HG03575 (cell line): ENCODE measurements around the gene PIGU.
"Not testable (repeated sequence)": the region's sequence is repeated elsewhere in the genome, so short reads cannot be mapped to it uniquely, and the experiment has no call there.

Experiments used
- ATAC-seq: cut with Tn5 transposase; IDR thresholded peaks from one replicate; pipeline ENCODE4 v1.9.1; 2021; ENCODE audit not compliant: unreplicated experiment, insufficient number of reproducible peaks, low FRiP score; ENCODE audit errors: extremely low read depth

PIGU gene

DNA sequence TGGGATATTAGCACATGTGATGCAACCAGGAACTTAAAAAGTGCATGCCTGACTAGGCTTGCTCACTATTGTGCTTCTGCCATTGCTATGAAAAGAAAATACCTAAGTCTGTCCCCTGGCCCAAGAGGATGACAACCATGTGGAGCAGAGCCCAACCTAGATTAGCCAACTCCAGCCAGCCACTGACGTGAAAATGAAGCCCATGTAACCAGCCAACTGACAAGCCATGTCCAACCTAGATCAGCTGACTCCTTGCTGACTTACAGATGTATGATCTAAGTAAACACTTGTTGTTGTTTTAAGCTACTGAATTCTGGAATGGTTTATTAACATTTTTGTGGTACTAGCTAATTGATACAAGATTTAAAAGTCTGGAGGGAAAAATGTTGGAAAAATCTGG lies 47.5 kb downstream of the PIGU start:
- ATAC-seq: no peak

DNA sequence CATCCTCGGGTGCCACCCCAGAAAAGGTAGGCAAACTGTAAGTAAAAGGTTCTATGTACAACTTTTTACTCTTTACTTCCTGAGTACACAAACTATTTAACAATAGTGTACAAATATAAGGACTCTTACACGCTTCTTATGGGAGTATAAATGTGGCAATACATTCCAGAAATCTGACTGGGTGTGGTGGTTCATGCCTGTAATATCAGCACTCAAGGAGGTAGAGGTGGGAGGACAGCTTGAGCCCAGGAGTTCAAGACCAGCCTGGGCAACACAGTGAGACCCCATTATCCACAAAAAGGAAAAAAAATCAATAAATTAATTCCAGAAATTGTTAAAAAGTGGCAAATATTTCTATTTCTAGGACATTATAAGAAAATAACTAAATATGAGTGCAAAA lies 48.9 kb downstream of the PIGU start:
- ATAC-seq: no peak

DNA sequence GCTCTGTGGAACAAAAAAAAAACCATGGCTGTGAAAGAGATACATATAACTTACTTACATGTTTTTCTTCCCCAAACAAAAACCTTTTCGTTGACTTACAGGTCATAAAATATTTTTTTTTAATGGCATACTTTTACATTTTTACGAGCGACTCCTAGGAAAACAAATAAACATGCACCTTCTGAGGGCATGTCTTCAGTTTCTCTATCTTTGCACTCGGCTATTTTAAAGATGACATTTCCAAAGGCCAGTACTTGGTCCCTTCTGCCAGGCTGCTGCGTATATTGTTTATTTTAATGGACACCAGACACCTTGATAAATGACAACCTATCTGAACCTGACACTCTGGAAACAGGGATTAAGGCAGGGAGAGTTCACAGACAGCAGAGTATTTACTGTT lies 49.4 kb downstream of the PIGU start:
- no peak for ATAC-seq

DNA sequence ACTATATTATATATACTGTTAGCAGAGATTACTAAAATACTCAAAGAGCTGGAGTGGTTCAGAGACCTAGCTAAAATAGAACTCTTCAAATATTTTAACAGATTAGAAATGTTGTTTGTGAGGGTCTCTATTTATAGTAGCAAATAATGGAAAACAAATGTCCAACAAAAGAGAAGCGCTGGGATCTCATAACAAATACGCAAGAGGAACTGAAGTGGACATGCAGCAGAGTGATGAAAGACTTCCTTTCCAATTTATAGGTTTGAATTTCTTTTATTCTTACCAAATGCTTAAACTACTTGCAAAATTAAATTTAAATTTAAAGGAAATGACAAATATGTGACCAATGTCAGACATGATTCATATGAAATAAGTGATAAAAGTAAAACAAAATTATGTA lies 49.9 kb downstream of the PIGU start:
- ATAC-seq: no peak

DNA sequence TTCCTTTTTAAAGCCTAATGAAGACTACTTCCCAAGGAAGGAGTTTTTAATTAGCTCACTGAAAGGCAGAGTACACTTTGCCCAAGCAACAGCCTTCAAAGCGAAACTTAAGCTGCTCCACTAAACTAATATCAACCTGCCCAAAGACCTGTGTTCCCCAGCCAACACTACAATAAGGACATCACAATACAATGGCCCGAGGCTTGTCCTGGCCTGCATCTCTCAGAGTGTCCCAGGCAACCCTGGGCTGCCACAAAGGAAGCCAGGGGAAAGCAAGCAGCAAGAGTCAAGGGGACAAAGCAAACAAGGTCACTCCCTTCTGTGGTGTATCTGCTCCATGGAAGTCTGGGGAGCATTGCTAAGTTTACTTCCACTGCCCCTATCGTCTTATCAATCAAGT lies 52.3 kb downstream of the PIGU start:
- ATAC-seq: no peak

DNA sequence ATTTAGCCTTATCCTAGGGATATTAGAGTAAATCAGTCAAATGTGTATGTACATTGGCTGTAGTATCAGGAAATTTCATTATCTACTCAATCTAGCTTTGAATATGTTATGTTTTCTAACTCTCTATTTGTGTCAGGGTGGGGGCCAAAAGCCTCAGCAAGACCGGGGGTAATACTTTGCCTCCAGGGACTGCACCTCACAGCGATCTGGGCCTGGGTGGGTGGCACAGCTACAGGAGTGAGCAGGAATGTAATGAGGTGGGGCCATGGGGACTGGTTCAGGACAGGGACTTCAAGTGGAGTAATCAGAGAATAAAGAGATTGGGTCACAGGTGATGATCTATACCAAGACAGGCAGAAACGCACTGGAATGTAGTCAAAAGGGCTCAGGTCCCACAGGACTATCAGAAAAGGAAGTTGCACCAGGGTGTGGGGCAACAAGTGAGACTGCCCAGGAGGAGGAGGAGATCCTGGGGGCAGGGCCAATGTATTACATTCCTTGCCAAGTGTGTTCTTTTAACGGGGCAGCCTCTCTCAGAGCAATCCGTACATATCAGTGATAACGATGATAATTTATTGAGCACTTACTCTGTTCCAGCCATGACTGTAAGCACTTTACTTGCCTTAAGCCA lies 54.0 kb downstream of the PIGU start:
- ATAC-seq: no peak

DNA sequence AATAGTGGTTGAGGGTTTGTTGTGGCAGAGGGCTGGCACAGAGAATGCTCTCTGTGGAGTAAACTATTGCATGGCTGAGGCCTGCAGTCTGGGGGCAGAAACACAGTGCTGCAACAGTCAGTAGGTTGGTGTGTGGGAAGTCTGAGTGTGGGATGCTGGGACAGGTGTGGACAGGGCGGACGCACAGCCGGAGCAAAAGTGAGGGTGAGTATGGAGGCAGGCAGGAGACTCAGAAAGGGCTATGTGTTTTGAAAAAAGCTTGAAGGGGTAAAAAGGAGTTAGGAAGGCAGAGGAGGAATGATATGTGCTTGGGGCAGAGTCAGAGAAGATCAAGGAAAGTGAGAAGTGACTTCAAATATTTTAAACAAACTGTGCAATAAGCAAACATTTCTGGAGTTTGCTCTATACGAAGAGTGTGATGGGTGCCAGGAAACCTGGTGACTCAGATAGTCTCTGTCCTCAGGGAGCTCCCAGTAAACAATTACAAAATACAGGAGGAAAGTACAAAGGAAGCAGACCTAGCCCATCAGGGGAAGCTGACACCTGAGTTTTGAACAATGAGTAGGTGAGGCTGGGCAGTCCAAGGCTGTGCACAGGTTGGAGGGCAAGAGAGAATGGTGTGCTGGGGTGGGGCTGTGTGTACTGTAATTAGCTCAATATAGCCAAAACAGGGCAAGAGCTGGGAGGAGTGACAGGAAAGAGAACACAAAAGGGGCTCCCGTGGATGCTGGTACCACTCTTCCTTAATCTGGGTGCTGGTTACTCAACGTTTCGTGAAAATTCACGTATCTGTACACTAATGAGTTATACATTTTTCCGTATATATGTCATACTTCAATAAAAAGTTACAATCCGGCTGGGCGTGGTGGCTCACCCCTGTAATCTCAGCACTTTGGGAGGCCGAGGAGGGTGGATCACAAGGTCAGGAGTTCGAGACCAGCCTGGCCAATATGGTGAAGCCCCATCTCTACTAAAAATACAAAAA lies 55.2 kb downstream of the PIGU start:
- ATAC-seq: no peak

DNA sequence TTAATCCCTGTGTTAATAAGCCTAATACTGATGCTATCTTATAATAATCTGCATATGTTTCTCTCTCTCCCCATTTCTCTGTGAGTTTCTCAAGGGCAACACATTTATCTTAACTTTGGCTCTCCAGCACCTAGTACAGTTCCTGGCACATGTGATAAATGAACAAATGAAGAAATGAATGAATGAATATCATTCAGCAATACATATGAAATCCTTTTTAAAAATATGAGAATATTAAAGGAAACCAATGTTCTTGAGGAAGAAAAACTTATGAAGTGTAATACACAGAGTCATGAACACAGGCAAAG lies 55.9 kb downstream of the PIGU start:
- no peak for ATAC-seq

DNA sequence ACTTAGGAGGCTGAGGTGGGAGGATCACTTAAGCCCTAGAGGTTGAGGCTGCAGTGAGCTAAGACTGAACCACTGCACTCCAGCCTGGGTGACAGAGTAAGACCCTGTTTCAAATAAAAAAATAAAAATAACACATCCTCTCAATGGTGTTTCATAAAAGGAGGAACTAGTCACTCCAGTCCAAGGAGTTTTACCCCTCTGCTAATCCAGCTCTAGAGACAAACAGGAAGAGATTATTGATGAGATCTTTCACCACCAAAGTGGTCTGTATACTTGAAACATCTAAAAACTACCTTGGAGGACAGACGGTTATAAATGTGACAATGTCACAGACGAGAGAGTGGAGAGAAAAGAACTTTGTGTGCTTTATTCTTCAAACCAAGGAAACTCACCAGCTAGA lies 58.2 kb downstream of the PIGU start:
- no peak for ATAC-seq

DNA sequence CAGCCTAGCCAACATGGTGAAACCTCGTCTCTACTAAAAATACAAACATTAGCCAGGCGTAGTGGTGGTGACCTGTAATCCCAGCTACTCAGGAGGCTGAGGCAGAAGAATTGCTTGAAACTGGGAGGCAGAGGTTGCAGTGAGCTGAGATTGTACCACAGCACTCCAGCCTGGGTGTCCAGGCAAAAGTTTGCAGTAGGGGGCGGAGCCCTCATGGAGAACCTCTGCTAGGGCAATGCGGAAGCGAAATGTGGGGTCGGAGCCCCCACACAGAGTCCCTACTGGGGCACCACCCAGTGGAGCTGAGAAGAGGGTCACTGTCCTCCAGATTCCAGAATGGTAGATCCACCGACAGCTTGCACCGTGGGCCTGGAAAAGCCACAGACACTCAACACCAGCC lies 60.0 kb downstream of the PIGU start:
- ATAC-seq: not testable (repeated sequence)

DNA sequence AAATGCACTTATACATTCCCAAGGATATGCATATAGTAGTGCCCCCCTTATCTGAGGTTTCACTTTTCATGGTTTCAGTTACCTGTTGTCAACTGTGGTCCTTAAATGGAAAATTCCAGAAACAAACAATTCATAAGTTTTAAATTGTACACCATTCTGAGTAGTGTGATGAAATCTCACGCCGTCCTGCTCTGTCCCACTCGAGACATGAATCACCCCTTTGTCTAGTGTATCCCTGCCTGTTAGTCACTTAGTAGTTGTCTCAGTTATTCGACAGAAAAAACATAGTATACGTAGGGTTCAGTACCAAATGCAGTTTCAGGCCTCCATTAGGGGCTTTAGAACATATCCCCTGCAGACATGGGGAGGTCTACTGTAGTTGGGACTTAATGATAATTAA lies 61.4 kb downstream of the PIGU start:
- no peak for ATAC-seq

DNA sequence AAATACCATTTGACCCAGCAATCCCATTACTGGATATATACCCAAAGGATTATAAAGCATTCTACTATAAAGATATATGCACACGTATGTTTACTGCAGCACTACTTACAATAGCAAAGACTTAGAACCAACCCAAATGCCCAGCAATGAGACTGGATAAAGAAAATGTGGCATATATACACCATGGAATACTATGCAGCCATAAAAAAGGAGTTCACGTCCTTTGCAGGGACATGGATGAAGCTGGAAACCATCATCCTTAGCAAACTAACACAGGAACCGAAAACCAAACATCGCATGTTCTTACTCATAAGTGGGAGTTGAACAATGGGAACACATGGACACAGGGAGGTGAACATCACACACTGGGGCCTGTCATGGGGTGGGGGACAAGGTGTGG lies 64.9 kb downstream of the PIGU start:
- ATAC-seq: not testable (repeated sequence)

DNA sequence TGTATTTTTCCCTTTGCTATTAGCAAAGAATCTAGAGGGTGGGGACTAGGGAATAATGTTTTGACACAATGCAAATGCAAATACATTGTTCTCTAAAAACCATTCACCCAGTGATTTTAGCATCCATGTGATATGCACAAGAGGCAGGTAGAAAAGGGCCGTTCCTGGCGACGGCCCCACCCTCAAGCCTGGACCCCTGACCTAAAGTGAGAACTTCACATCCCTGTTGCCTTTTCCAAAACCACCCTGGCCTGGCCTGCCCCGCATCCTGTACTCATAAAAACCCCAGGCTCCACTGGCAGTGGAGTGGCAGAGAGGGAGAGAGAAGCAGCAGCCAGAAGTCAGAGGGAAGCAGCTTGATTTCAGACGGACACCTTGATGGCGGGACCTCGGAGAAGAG lies 69.8 kb downstream of the PIGU start:
- no peak for ATAC-seq

DNA sequence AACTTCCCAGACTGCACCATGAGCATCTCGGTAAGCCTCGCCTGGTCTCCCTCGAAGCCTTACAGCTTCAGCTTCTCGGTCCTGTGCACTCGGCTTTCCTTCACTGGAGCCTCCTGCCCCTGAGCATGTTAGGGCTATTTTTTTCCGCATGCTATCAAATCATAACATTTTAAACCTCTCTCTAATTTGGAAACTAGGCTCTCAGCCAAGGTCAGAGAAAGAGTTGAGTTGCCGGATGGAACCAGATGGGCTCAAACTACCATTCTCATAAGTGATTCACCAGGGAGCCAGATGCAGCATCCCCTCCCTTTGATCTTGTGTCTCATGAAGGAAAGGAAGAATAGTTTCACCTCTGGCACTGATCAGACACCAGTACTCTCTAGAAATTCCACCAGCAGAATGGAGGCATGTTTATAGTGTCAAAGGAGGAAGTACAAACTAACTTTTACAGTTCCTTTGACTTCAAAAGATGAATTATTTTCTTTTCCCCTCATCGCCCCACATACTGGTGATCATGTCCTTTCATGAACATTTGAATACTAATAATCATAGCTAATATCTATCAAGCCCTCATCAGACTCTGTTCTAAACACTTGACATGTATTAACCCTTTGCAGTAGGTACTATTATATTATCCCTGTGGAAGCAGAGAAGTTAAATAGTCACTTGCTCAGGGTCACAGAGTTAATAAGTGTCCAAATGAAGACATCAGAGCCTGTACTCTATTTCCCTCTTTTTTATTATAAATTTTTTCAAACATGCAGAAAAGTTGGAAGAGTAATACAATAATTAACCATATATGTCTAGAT lies 71.7 kb downstream of the PIGU start:
- ATAC-seq: no peak

DNA sequence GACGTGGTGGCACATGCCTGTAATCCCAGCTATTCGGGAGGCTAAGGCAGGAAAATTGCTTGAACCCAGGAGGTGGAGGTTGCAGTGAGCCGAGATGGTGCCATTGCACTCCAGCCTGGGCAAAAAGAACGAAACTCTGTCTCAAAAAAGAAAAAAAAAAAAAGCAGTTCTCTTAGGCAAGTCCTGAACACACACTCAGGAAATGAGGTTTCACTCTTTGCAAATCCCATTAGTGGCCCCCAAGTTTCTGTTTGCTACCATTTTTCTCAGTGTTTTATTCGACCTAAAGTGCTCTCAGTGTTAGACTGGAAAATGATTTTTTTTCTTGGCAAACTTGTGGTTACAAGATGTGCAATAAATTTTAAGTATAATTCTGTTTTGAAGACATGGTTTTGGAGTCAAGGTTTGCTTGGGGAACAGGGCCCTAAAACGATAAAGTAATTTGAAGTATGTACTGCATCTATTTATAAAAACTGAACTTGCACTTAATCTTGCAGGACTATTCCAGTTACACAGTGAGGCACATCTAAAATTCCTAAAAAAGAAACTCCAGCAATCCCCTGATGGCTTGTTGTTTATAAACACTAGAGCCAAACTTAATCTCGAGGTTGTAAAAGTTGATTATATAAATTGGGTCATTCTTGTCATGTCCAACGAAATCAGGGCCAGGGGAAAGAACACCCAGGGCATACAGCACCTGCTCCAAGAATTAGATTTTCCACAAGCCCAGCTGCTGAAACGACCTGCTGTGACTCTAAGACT lies 75.8 kb downstream of the PIGU start:
- ATAC-seq: no peak

DNA sequence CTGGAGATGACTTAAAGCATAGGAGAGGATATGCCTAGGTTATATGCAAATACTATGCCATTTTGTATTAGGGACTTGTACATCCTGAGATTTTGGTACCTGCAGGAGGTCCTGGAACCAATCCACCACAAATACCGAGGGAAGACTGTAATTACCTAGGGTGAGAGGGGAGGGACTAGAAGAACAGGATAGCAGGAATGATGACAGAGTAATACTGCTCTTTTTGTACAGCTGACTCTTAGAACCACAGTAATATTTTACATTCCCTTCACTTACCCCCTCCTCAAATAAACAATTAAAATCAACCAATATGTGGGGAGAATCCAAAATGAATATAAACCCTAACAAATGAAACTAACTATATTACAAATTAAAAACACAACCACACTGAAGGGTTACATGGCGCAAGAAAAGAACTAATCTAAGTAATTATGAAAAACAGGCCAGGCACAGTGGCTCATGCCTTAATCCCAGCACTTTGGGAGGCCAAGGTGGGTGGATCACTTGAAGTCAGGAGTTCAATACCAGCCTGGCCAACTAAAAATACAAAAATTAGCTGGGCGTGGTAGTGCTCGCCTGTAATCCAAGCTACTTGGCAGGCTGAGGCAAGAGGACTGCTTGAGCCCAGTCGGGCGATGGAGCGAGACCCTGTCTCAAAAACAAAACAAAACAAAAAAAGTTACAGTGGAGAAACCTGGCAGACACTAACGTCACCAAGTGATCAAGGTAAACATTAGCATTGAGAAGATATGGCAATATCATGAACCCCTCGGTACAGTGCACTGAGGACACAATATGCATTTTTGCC lies 81.3 kb downstream of the PIGU start:
- ATAC-seq: no peak

DNA sequence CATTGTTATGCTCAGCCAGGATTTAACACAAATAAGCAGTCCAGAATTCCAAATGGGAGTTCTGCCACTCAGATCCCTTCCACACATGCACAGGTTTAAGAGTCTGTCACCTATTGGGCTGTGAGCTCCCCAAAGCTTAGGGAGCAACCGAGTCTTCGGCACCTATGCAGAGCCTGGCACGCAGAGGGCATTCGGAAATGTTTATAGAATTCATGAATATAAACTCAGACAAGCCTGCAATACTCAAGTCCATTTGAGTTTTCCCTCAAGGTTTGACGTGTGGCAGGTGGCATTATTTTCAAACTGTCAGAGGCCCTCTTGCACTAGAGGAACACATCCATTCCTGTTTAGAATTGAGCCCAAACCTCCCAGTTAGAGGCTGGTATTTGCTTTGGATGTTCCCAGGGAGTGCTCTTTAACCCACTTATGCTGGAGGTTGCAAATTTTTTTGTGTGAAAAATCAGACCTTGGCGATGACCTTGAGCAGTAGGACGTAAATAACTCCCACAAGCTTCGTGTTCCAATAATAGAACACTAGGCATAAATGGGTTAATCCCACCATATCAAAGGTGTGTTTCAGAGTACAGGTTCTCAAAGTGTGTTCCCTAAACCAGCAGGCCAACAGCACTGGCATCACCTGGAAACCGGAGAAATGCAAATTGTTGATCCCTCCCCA lies 90.3 kb downstream of the PIGU start:
- no peak for ATAC-seq

DNA sequence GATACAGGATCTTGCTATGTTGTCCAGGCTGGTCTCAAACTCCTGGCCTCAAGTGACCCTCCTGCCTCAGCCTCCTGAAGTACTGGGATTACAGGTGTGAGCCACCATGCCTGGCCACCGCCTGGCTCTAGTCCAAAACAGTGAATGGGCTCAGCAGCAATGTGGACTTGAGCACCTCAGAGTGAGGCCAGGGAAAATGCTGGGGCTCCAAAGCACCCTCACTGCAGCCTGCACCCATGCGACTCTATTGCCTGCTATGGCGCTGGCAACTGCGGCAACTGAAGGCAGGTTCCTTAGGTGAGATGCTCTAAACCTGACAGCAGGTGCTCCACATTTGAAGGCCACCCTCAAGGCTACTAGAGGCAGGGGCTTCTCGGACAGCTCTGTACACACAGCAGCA lies 91.9 kb downstream of the PIGU start:
- no peak for ATAC-seq
